ENCODE data around the gene CDC73.
A peak's percentile ranks its signal among the peaks of the same experiment; 100 is the strongest.
"Not testable (repeated sequence)": the region's sequence is repeated elsewhere in the genome, so short reads cannot be mapped to it uniquely, and the experiment has no call there.

CDC73 gene

DNA sequence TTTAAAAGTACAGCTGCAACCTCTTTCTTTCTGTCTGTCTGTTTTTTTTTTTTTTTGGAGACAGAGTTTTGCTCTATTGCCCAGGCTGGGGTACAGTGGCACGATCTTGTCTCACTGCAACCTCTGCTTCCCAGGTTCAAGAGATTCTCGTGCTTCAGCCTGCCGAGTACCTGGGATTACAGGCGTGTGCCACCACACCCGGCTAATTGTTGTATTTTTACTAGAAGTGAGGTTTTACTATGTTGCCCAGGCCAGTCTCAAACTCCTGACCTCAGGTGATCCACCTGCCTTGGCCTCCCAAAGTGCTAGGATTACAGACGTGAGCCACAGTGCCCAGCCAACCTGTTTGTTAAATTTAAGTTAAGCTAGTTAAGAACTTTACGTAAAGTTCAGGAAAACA is 67.1 kb downstream of the CDC73 start:
- H3K27ac Mint-ChIP-seq (ENCODE audit: low read depth); H3K27me3 Mint-ChIP-seq; DNase-seq (ENCODE audit: low spot score in 2 of 2); H3K4me3 Mint-ChIP-seq; H3K9me3 Mint-ChIP-seq; H3K36me3 Mint-ChIP-seq (ENCODE audit: insufficient read depth); ATAC-seq (replicated peaks; ENCODE audit: extremely low read depth, poor library complexity, severe bottlenecking): not testable (repeated sequence)
- peaks cover 42% of the 10 kb centered on the region for H3K4me1 Mint-ChIP-seq

DNA sequence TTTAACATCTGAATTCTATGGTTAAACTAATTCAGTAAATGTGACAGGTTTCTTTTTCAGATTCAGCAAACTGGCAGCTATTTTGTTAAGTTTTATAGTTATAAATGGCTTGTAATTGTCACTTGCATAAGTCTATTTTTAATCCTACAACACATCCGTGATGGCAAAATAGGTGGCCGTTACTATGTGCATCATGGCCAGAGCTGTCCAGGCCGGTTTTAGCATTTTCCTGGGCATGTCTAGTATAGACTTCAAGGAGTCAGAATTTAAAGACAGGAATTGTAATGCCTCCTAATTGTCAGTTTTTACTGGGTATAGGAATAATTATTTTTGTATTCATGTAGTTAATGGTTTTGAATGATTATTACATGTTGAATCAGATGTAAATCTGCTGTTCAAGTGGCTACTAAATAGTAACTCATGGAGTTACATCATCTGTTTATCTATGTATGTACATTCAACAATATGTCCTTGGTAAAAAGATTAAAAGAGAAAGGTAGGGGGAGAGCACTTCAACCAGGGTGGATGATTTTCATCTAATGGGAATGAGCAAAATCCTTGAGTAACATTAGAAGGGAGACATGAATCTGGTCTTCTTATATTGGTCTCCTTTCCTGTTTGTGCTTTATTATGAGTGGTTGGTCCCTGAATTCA is 67.7 kb downstream of the CDC73 start:
- DNase-seq (ENCODE audit: low spot score in 2 of 2): no peak
- Mint-ChIP-seq H3K4me1 (peaks cover 49% of the 10 kb centered on the region), H3K27ac (ENCODE audit: low read depth) (no peak overlapping the region), H3K9me3 (no peaks in the 10 kb centered on the region), H3K27me3 (no peaks in the 10 kb centered on the region), H3K4me3 (no peak overlapping the region), H3K36me3 (ENCODE audit: insufficient read depth) (peaks cover 2% of the 10 kb centered on the region)
- no peak for ATAC-seq (replicated peaks; ENCODE audit: extremely low read depth, poor library complexity, severe bottlenecking)

DNA sequence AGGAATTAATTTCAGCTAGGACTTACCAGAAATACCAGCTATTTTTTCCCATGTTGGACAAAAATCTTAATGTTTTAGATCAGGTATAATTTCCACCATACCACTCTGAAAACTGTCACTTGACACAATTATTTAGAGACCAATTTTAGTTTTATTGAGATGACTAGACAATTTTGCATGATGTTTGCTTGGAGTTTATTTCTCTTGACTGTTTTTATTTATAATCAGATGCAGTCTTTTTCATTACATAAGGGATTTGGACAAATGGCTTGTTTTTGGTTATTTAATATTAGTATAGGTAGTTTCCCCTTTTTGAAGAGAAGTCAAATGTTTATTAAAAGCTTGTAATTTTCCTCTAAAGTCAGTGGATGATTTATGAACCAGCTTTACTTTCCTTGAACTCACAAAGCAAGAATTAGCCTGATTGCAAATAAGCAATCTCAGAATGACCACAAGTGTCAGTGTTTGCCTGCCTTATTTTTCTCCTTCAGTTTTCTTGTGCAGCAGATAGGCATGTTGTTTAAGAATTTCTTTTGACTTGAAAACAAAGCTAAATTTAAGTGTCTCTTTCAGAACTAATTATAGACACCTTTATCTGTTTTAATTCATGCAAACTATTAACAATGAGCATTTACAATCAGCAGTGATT is 68.4 kb downstream of the CDC73 start:
- DNase-seq (ENCODE audit: low spot score in 2 of 2): no peak
- Mint-ChIP-seq H3K27ac (ENCODE audit: low read depth) (no peak overlapping the region), H3K9me3 (no peaks in the 10 kb centered on the region), H3K4me3 (no peak overlapping the region), H3K36me3 (ENCODE audit: insufficient read depth) (peaks cover 2% of the 10 kb centered on the region), H3K27me3 (no peaks in the 10 kb centered on the region), H3K4me1 (peaks cover 50% of the 10 kb centered on the region)
- ATAC-seq (replicated peaks; ENCODE audit: extremely low read depth, poor library complexity, severe bottlenecking): no peak

GRCh38 chr1:193192586-193192985 is 70.8 kb downstream of the CDC73 start:
- no peaks in the 10 kb centered on the region for H3K27me3 Mint-ChIP-seq
- peaks cover 2% of the 10 kb centered on the region for H3K36me3 Mint-ChIP-seq (ENCODE audit: insufficient read depth)
- ATAC-seq (replicated peaks; ENCODE audit: extremely low read depth, poor library complexity, severe bottlenecking) (no peak), DNase-seq (ENCODE audit: low spot score in 2 of 2) (no peak)
- H3K4me1 Mint-ChIP-seq: peaks cover 40% of the 10 kb centered on the region
- no peak overlapping the region for H3K4me3 Mint-ChIP-seq
- H3K9me3 Mint-ChIP-seq: no peaks in the 10 kb centered on the region
- H3K27ac Mint-ChIP-seq (ENCODE audit: low read depth): no peak overlapping the region

DNA sequence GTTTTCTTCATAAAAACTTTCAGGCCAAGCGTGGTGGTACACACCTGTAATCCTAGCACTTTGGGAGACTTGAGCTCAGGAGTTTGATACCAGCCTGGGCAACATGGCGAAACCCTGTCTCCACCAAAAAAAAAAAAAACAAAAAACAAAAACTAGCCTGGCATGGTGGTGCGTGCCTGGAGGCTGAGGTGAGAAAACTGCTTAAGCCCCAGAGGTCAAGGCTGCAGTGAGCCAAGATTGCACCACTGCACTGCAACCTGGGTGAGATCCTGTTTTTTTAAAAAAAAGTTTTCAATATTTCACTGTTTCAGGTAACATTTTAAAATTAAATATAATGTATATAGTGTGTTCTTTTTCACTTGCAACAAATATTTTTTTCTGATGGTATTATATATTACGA is 78.1 kb downstream of the CDC73 start:
- Mint-ChIP-seq H3K27ac (ENCODE audit: low read depth) (no peak overlapping the region), H3K4me1 (peaks cover 49% of the 10 kb centered on the region), H3K27me3 (no peaks in the 10 kb centered on the region), H3K9me3 (no peaks in the 10 kb centered on the region), H3K36me3 (ENCODE audit: insufficient read depth) (peaks cover 6% of the 10 kb centered on the region), H3K4me3 (no peak overlapping the region)
- ATAC-seq (replicated peaks; ENCODE audit: extremely low read depth, poor library complexity, severe bottlenecking) (no peak), DNase-seq (ENCODE audit: low spot score in 2 of 2) (no peak)

GRCh38 chr1:193201021-193201420 is 79.2 kb downstream of the CDC73 start:
- Mint-ChIP-seq H3K27me3 (no peaks in the 10 kb centered on the region), H3K9me3 (no peaks in the 10 kb centered on the region), H3K4me3 (no peak overlapping the region), H3K27ac (ENCODE audit: low read depth) (no peak overlapping the region), H3K36me3 (ENCODE audit: insufficient read depth) (peaks cover 10% of the 10 kb centered on the region), H3K4me1 (peaks cover 38% of the 10 kb centered on the region)
- DNase-seq (ENCODE audit: low spot score in 2 of 2) (no peak), ATAC-seq (replicated peaks; ENCODE audit: extremely low read depth, poor library complexity, severe bottlenecking) (no peak)

DNA sequence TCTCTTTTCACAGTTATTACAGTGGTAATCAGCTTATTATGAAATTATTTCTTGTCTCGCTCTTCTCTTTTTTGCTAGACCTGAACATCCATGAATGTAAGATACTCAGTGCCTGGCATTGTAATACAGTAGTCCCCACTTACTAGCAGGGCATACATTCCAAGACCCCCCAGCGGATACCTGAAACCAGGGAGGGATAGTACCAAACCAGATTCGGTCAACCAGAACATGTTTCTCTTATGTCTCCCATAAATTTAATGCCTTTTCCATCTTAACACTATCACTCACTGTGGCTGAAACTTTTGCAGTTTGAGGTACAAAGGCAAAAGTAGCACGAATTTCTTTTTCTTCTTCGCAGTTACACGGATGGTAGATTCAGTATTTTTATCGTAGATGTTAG is 89.2 kb downstream of the CDC73 start:
- no peak overlapping the region for H3K4me3 Mint-ChIP-seq
- peak overlapping the region; percentile 48 for H3K27ac Mint-ChIP-seq (ENCODE audit: low read depth)
- DNase-seq (ENCODE audit: low spot score in 2 of 2): no peak
- no peak for ATAC-seq (replicated peaks; ENCODE audit: extremely low read depth, poor library complexity, severe bottlenecking)
- no peaks in the 10 kb centered on the region for H3K9me3 Mint-ChIP-seq
- H3K27me3 Mint-ChIP-seq: no peaks in the 10 kb centered on the region
- peaks cover 25% of the 10 kb centered on the region for H3K4me1 Mint-ChIP-seq
- peaks cover 18% of the 10 kb centered on the region for H3K36me3 Mint-ChIP-seq (ENCODE audit: insufficient read depth)

GRCh38 chr1:193211539-193211938 is 89.7 kb downstream of the CDC73 start:
- ATAC-seq (replicated peaks; ENCODE audit: extremely low read depth, poor library complexity, severe bottlenecking) (no peak), DNase-seq (ENCODE audit: low spot score in 2 of 2) (no peak)
- Mint-ChIP-seq H3K27ac (ENCODE audit: low read depth) (peak overlapping the region; percentile 48), H3K27me3 (no peaks in the 10 kb centered on the region), H3K4me3 (no peak overlapping the region), H3K36me3 (ENCODE audit: insufficient read depth) (peaks cover 23% of the 10 kb centered on the region), H3K4me1 (peaks cover 29% of the 10 kb centered on the region), H3K9me3 (no peaks in the 10 kb centered on the region)

- H3K27ac Mint-ChIP-seq (ENCODE audit: low read depth): no peak overlapping the region
- peaks cover 21% of the 10 kb centered on the region for H3K36me3 Mint-ChIP-seq (ENCODE audit: insufficient read depth)
- H3K27me3 Mint-ChIP-seq: no peaks in the 10 kb centered on the region
- H3K4me3 Mint-ChIP-seq: no peak overlapping the region
- ATAC-seq (replicated peaks; ENCODE audit: extremely low read depth, poor library complexity, severe bottlenecking) (no peak), DNase-seq (ENCODE audit: low spot score in 2 of 2) (no peak)
- peaks cover 29% of the 10 kb centered on the region for H3K4me1 Mint-ChIP-seq
- no peaks in the 10 kb centered on the region for H3K9me3 Mint-ChIP-seq
Observed at GRCh38 chr1:193212637-193213036, 90.8 kb downstream of the CDC73 start.

- no peak overlapping the region for H3K4me3 Mint-ChIP-seq
- no peaks in the 10 kb centered on the region for H3K27me3 Mint-ChIP-seq
- no peak for DNase-seq (ENCODE audit: low spot score in 2 of 2)
- H3K4me1 Mint-ChIP-seq: peaks cover 23% of the 10 kb centered on the region
- no peak for ATAC-seq (replicated peaks; ENCODE audit: extremely low read depth, poor library complexity, severe bottlenecking)
- peaks cover 21% of the 10 kb centered on the region for H3K36me3 Mint-ChIP-seq (ENCODE audit: insufficient read depth)
- H3K27ac Mint-ChIP-seq (ENCODE audit: low read depth): no peak overlapping the region
- H3K9me3 Mint-ChIP-seq: no peaks in the 10 kb centered on the region
Observed at GRCh38 chr1:193213998-193214397, 92.2 kb downstream of the CDC73 start.

- ATAC-seq (replicated peaks; ENCODE audit: extremely low read depth, poor library complexity, severe bottlenecking) (no peak), DNase-seq (ENCODE audit: low spot score in 2 of 2) (no peak)
- no peaks in the 10 kb centered on the region for H3K9me3 Mint-ChIP-seq
- H3K4me1 Mint-ChIP-seq: peaks cover 12% of the 10 kb centered on the region
- H3K4me3 Mint-ChIP-seq: no peak overlapping the region
- peaks cover 20% of the 10 kb centered on the region for H3K36me3 Mint-ChIP-seq (ENCODE audit: insufficient read depth)
- H3K27me3 Mint-ChIP-seq: no peaks in the 10 kb centered on the region
- no peak overlapping the region for H3K27ac Mint-ChIP-seq (ENCODE audit: low read depth)
Observed at GRCh38 chr1:193216920-193217319, 95.1 kb downstream of the CDC73 start.

- no peak for DNase-seq (ENCODE audit: low spot score in 2 of 2)
- peaks cover 12% of the 10 kb centered on the region for H3K36me3 Mint-ChIP-seq (ENCODE audit: insufficient read depth)
- H3K27ac Mint-ChIP-seq (ENCODE audit: low read depth): no peak overlapping the region
- H3K27me3 Mint-ChIP-seq: no peaks in the 10 kb centered on the region
- ATAC-seq (replicated peaks; ENCODE audit: extremely low read depth, poor library complexity, severe bottlenecking): no peak
- H3K4me3 Mint-ChIP-seq: no peak overlapping the region
- H3K9me3 Mint-ChIP-seq: no peaks in the 10 kb centered on the region
- H3K4me1 Mint-ChIP-seq: peaks cover 22% of the 10 kb centered on the region
Observed at GRCh38 chr1:193219391-193219790, 97.6 kb downstream of the CDC73 start.

GRCh38 chr1:193221651-193222050 is 99.8 kb downstream of the CDC73 start:
- ATAC-seq (replicated peaks; ENCODE audit: extremely low read depth, poor library complexity, severe bottlenecking) (no peak), DNase-seq (ENCODE audit: low spot score in 2 of 2) (no peak)
- peaks cover 13% of the 10 kb centered on the region for H3K36me3 Mint-ChIP-seq (ENCODE audit: insufficient read depth)
- no peaks in the 10 kb centered on the region for H3K27me3 Mint-ChIP-seq
- H3K27ac Mint-ChIP-seq (ENCODE audit: low read depth): no peak overlapping the region
- H3K9me3 Mint-ChIP-seq: no peaks in the 10 kb centered on the region
- no peak overlapping the region for H3K4me3 Mint-ChIP-seq
- peaks cover 35% of the 10 kb centered on the region for H3K4me1 Mint-ChIP-seq
